Measurements from ENCODE around the gene EBPL.

DNA sequence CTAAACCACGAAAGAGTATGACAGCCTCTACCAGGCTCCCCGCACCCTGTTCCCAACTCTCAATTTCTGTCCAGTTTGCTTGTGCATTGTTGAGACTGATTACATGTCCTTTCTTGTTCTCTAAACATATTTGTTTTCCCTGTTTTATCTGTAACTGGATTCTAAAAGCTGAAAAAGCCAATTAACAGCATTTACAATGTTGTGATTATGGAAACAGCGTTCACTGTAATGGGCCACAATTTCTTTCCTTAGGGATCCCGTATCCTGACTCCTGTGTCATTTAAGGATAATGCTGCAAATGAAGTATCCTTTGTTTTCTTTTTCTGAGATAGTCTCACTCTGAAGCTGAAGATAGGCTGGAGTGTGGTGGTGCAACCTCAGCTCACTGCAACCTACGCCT lies 20.5 kb downstream of the EBPL start:
- TF ChIP-seq GATA2 (IDR thresholded peaks at IDR 0.05; ENCODE audit: low read depth, low read length) (no peak), GATA3 (IDR thresholded peaks at IDR 0.05; ENCODE audit: low read depth, low read length) (no peak)

Data from SH-SY5Y (cell line).